Kidney (tissue), 14 donors: ENCODE results near the gene SLC7A5. TPM values are rescaled to one million over a fixed set of nuclear protein-coding genes. Genes with fewer than 3 reads are reported as not detected.

Source experiments
- DNase-seq, 5 donors: peaks; one replicate each; pipeline ENCODE4 v3.0.0-alpha.2; 2013 to 2020
- FAIRE-seq: peaks from 2 replicates; lab custom pipeline; 2012; peaks lifted over from hg19 to GRCh38; lab: Jason Lieb, UNC
- H3K27ac ChIP-seq, 2 donors: one replicate each; pipeline ENCODE4 v1.7.0; 2013; ENCODE audit warnings: low read depth in 2 of 2, low read length in 2 of 2, inconsistent platforms in 1 of 2
- H3K27me3 ChIP-seq: one replicate; pipeline ENCODE4 v1.7.1; 2013; ENCODE audit warnings: low read length, inconsistent platforms; ENCODE audit not compliant: control insufficient read depth, insufficient read depth
- H3K36me3 ChIP-seq, 3 donors: one replicate each; pipeline versions ENCODE4 v1.7.0 to v1.7.1; 2013; ENCODE audit warnings: low read length in 3 of 3, control low read depth in 1 of 3, inconsistent platforms in 1 of 3; ENCODE audit not compliant: insufficient read depth in 3 of 3, control insufficient read depth in 2 of 3
- H3K4me1 ChIP-seq, 3 donors: one replicate each; pipeline versions ENCODE4 v1.7.0 to v1.7.1; 2013; ENCODE audit warnings: low read length in 3 of 3, inconsistent platforms in 1 of 3, low read depth in 1 of 3; ENCODE audit not compliant: control insufficient read depth in 2 of 3, insufficient read depth in 2 of 3
- H3K4me3 ChIP-seq, 3 donors: one replicate each; pipeline versions ENCODE4 v1.7.0 to v1.8.1; 2013; ENCODE audit warnings: low read length in 3 of 3, control low read depth in 1 of 3, inconsistent platforms in 1 of 3
- H3K9ac ChIP-seq, 3 donors: one replicate each; pipeline versions ENCODE4 v1.7.0 to v1.7.1; 2013; ENCODE audit warnings: low read length in 3 of 3, control low read depth in 1 of 3, inconsistent platforms in 1 of 3
- H3K9me3 ChIP-seq, 3 donors: one replicate each; pipeline versions ENCODE4 v1.7.0 to v1.7.1; 2013; ENCODE audit warnings: low read length in 3 of 3, control low read depth in 1 of 3, inconsistent platforms in 1 of 3; ENCODE audit not compliant: control insufficient read depth in 2 of 3, insufficient read depth in 1 of 3
- CTCF ChIP-seq: IDR thresholded peaks from 3 replicates; pipeline ENCODE4 v1.5.1; 2012; ENCODE audit warnings: mild to moderate bottlenecking, moderate library complexity, borderline replicate concordance; ENCODE audit not compliant: insufficient read depth; ENCODE audit errors: extremely low read depth
- intact Hi-C: fragments of 100-400 bp; cut with DNase I; formaldehyde crosslinking; loops from one replicate; pipeline ENCODE4 v1.11.1; 2022
- polyA plus RNA-seq: library from polyadenylated mRNA; stranded (reverse); fragments of 350-450 nt; fragmentation: Illumina TruSeq; extraction: RNeasy Lipid Tissue Mini Kit (QIAGEN cat#74804); gene quantifications from one replicate; pipeline ENCODE4 v1.2.3, GENCODE V29; 2014; ENCODE audit warnings: low read depth, low replicate concordance; ENCODE audit not compliant: insufficient read depth
- total RNA-seq: library from RNA; stranded (reverse); fragmentation: NEBNext Ultra II Directional; extraction: Animal tissue kit (Norgen Biotek cat#: 25700); gene quantifications from one replicate; pipeline ENCODE4 v1.2.1, GENCODE V29; 2021
- donor health status: control.
- donor health status: control.
- donor health status: control.
- donor health status: control.
- donor health status: control.
- donor health status: DM: yes; HTN: yes; CAD: no.
- donor health status: Normal renal cell carcinoma (clear cell type).

Gene SLC7A5
- total and polyA plus RNA-seq, 2 donors from 2014 or later = 17.0 to 18.7 TPM

- DNase-seq (no peak), FAIRE-seq (no peak)
- intact Hi-C loops = no loop called here
- Histone ChIP-seq H3K27me3 (no peaks in the 10 kb centered on the region), H3K9me3 (no peaks in the 10 kb centered on the region), H3K36me3 (no peaks in the 10 kb centered on the region), H3K4me1 (peaks cover 0 to 4% (median 2%) of the 10 kb centered on the region in 3 donors), H3K27ac (no peak overlapping the region), H3K4me3 (no peak overlapping the region), H3K9ac (peak overlapping the region in 1 of 3 donors; percentile 40)
- TF ChIP-seq CTCF = no peak
Measured at GRCh38 chr16:87841340-87842208, 27.7 kb downstream of the SLC7A5 start.

- TF ChIP-seq CTCF = no peak
- peak in 3 of 5 donors; percentile 65 to 77 (median 71) for DNase-seq
- Histone ChIP-seq H3K4me3 (no peak overlapping the region), H3K27ac (no peak overlapping the region), H3K36me3 (no peaks in the 10 kb centered on the region), H3K9me3 (no peaks in the 10 kb centered on the region), H3K4me1 (peaks cover 0 to 4% (median 2%) of the 10 kb centered on the region in 3 donors), H3K9ac (no peak overlapping the region), H3K27me3 (no peaks in the 10 kb centered on the region)
- intact Hi-C loops = no loop called here
- no peak for FAIRE-seq
Measured at GRCh38 chr16:87840271-87840978, 28.9 kb downstream of the SLC7A5 start.

- TF ChIP-seq CTCF = no peak
- intact Hi-C loops = no loop called here
- Histone ChIP-seq H3K27ac (no peak overlapping the region), H3K36me3 (no peaks in the 10 kb centered on the region), H3K27me3 (no peaks in the 10 kb centered on the region), H3K9me3 (no peaks in the 10 kb centered on the region), H3K4me3 (no peak overlapping the region), H3K4me1 (peaks cover 0 to 4% (median 2%) of the 10 kb centered on the region in 3 donors), H3K9ac (no peak overlapping the region)
- DNase-seq (no peak), FAIRE-seq (no peak)
Measured at GRCh38 chr16:87839542-87840270, 29.6 kb downstream of the SLC7A5 start.
